GM21447 (cell line): ENCODE results near the gene PTPRM.
"Not testable (repeated sequence)": the region's sequence is repeated elsewhere in the genome, so short reads cannot be mapped to it uniquely, and the experiment has no call there.

Source experiments
- ATAC-seq: cut with Tn5 transposase; IDR thresholded peaks from one replicate; pipeline ENCODE4 v1.9.1; 2021; ENCODE audit not compliant: unreplicated experiment

PTPRM gene

DNA sequence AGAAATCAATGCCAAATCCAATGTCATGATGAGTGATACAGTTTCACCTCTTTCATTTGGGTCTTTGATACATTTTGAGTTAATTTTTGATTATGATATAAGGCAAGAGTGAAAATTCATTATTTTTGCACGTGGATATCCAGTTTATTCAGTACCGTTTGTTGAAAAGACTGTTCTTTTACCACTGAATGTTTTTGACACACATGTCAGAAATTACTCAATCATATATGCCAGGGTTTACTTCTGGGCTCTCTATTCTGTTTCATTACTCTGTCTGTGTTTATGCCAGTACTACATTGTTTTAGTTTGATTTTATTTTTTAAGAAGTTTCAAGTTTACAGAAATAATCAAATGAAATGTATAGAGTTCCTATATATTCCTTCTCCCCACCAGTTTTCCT is 154.4 kb downstream of the PTPRM start:
- no peak for ATAC-seq

- no peak for ATAC-seq
Measured at GRCh38 chr18:7722955-7723354, 155.8 kb downstream of the PTPRM start.

GRCh38 chr18:7723558-7723957 is 156.4 kb downstream of the PTPRM start:
- no peak for ATAC-seq

DNA sequence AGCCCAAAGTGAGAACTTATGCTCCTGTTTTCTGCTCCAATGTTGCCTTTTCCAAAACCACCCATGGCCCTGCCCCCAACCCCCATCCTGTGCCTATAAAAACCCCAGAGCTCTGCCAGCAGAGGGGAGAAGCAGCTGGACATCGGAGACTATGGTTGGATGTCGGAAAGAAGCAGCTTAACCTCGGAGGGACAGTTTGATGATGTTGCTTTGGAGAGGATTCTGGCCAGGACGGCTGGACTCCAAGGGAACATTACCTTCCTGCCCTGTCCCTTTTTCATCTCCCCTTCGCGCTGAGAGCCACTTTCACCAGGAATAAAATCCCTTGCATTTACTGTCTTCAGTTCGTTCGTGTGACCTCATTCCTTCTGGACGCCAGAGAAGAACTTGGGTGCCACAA is 158.4 kb downstream of the PTPRM start:
- ATAC-seq = no peak

DNA sequence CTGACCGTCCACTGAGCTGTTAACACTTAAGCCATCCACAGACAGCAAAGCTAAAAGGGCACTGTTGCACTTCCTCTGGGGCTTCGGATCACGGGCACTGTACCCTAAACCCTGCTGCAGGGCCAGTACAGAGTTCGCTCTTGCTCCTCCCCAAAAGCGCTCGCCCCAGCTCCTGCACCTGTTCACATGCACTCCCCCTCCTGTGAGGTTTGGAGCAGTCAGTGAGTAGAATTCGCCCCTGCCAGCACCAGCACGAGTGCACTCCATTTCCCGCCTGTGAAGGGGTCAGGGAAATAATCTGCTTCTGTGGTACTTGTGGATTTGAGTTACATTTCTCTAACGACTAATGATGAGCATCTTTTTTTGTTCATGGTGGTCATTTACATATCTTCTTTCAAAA is 158.8 kb downstream of the PTPRM start:
- ATAC-seq = no peak

DNA sequence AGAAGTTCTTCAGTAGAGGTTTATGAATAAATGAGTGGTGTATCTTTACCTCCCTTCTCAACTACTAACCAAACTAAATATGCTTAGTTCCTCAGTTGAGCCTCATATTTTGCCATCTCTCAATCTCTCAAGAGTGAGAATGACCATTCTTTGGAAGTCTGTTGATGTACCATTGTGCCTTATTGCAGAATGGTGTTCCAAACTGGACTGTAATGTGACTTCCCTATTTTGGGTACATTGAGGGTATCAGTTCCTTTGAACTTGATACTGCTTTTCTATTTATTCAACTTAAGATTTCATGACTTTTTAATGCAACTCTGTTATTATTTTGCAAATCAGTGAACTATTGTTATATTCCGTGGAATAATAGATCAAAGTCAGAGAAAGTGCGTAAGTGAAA is 159.4 kb downstream of the PTPRM start:
- no peak for ATAC-seq

DNA sequence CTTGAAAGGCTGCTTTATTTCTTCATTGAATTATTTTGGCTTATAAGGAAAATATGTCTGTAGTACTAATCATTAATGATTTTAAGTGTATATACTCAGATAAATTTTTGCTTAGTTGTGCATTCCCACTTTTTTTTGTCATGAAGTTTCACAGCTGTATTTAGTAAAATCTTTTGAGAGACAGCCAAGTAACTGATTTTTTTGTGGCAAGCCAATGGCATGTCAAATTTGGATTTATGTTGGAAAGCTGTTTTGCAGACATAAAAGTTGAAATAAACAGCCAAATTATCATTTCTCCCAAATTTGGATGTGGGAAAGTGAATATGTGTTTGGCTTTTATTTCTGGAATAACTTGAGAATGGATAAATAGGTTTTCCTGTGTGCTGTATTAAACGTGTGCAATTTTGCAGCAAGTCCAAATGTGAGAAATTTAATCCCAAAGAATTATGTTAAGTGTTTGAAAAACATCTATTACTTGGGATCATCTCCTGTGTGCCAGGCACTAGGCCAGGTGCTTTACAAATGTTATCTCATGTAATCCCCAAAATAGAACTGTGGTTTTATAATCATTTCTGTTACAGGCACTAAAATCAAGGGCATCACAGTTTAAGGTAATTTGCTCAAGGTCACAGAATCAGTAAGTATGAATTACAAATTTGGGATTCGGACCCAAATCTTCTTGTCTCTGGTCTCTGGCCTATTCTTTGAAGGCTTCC is 160.4 kb downstream of the PTPRM start:
- no peak for ATAC-seq

GRCh38 chr18:7728297-7728696 is 161.2 kb downstream of the PTPRM start:
- ATAC-seq = no peak

DNA sequence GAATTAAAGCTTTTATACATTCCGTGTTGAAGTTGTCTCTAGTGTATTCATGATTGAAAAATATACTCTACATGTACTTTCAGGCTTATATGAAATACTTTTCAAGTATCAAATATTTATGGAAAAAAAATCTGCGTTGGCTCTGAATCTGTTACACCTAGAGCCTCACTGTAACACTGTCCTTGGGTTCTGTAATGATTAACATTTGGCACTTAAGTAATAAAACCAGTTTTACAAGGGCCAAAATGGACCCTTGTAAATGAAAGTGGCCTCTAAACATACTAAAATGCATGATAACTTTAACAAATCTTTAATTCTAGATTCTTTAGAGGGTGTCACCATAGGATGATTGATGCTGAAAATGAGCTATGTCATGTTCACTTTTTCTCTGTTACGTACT is 162.8 kb downstream of the PTPRM start:
- no peak for ATAC-seq

- ATAC-seq = no peak
Measured at GRCh38 chr18:7730682-7731081, 163.6 kb downstream of the PTPRM start.

DNA sequence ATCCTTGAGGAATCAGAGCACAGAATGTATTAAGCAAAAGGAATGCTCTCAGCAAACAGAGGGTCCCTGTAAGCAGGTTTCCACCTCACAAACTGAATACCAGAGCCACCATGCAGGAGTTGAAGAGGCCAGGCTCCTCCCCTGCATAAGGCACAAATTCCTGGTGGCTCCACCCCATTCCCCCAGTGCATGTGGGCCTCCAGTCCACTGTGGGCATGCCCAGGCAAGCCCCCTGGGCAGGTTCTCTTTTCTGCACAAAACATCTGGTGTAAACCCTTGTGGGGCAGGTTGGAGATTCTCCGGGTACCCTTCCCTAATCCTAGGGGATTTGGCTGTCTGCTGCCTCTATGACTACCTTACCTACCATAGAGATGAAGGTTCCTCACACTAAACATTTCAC is 166.5 kb downstream of the PTPRM start:
- no peak for ATAC-seq

DNA sequence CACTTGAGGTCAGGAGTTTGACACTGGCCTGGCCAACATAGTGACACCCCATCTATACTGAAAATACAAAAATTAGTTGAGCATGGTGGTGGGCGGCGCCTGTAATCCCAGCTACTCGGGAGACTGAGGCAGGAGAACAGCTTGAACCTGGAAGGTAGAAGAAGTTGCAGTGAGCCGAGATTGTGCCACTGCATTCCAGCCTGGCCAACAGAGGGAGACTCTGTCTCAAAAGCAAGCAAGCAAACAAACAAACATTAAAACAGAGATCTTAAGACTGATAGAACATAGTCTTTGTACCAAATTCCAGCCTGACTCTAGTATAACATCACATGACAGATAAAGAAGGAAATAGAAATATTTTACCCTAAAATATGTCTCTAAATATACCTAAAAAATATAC is 168.1 kb downstream of the PTPRM start:
- no peak for ATAC-seq

DNA sequence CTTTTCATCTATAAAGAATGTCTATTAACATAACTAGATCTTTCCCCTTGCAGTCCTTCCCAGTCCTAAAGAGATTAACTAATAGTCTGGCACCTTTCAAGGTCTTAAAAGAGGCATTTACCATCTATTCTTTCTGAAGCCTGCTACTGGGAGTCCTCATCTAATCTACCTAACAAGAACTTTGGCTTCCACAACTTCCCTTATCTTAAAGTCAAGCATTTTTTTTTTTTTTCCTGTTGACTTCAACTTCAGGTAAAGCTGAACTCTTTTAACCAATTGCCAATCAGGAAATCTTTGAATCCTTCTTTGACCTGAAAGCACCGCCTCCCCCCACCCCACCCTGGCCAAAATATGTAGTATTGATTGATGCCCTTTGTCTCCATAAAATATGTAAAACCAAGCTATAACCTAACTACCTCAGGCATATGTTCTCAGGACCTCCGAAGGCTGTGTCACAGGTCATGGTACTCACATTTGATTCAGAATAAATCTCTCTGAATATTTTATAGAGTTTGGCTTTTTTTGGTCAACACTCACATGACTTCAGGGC is 168.6 kb downstream of the PTPRM start:
- no peak for ATAC-seq

- not testable (repeated sequence) for ATAC-seq
Measured at GRCh38 chr18:7736526-7736925, 169.4 kb downstream of the PTPRM start.

GRCh38 chr18:7737550-7737949 is 170.4 kb downstream of the PTPRM start:
- ATAC-seq = no peak

- no peak for ATAC-seq
Measured at GRCh38 chr18:7740821-7741220, 173.7 kb downstream of the PTPRM start.

GRCh38 chr18:7741640-7742039 is 174.5 kb downstream of the PTPRM start:
- no peak for ATAC-seq

GRCh38 chr18:7742224-7742623 is 175.1 kb downstream of the PTPRM start:
- no peak for ATAC-seq

- ATAC-seq = no peak
Measured at GRCh38 chr18:7743256-7743655, 176.1 kb downstream of the PTPRM start.

DNA sequence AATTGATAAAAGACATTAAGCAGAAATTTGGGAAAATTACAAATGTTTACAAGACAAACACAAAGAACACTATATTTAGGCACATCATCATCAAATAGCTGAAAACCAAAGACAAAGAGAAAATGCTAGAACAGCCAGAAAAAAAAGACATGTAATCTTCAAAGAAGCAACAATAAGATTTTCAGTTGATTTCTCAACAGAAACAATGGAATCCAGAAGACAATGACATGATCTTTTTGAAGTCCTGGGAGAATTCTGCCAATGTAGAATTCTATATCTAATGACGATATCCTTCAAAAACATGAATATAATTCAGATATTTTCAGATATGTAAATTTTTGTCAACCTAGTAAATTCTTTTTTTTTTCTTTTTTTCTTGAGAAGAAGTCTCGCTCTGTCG is 179.0 kb downstream of the PTPRM start:
- no peak for ATAC-seq

- ATAC-seq = no peak
Measured at GRCh38 chr18:7748251-7749007, 181.3 kb downstream of the PTPRM start.

DNA sequence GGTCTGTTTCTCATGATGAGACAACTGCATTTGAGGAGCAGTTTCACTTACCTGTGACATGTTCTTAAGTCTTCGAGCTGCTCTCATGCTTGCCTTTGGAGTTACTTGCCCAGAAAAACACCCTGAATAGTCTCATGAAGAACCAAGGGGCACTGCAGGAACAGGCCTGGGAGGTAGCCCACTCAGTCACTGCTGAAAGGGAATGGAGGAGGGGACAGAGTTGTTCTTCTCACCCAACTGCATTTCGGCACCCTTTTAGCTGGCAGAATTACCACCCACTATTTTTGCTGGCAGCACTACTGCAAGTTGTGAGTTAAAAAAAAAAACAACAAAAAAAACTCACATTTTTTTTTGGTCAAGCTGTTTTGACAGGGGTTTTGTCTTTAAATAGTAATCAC is 181.9 kb downstream of the PTPRM start:
- ATAC-seq = no peak
